ENCODE data around the gene PLBD2. TPM values are rescaled to one million over a fixed set of nuclear protein-coding genes. Genes with fewer than 3 reads are reported as not detected.
A peak's percentile ranks its signal among the peaks of the same experiment; 100 is the strongest.

The PLBD2 gene
- total RNA-seq, 4 donors from 2014 or later, result 36.5 to 57.9 (median 44.7) TPM

- no peaks in the 10 kb centered on the region for H3K9me3 ChIP-seq
- no peaks in the 10 kb centered on the region for H3K36me3 ChIP-seq
- DNase-seq (ENCODE audit: low spot score in 2 of 2), result no peak
- peaks cover 0 to 14% (median 2%) of the 10 kb centered on the region in 4 donors for H3K4me1 ChIP-seq
- 74 to 88% methylated on average over 1 of the region's 1 CpG for WGBS, 2 donors
- TF ChIP-seq, protein P1, sequence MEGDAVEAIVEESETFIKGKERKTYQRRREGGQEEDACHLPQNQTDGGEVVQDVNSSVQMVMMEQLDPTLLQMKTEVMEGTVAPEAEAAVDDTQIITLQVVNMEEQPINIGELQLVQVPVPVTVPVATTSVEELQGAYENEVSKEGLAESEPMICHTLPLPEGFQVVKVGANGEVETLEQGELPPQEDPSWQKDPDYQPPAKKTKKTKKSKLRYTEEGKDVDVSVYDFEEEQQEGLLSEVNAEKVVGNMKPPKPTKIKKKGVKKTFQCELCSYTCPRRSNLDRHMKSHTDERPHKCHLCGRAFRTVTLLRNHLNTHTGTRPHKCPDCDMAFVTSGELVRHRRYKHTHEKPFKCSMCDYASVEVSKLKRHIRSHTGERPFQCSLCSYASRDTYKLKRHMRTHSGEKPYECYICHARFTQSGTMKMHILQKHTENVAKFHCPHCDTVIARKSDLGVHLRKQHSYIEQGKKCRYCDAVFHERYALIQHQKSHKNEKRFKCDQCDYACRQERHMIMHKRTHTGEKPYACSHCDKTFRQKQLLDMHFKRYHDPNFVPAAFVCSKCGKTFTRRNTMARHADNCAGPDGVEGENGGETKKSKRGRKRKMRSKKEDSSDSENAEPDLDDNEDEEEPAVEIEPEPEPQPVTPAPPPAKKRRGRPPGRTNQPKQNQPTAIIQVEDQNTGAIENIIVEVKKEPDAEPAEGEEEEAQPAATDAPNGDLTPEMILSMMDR (IDR thresholded peaks at IDR 0.05), result no peak
- TF ChIP-seq EP300 (IDR thresholded peaks at IDR 0.05) (no peak), POLR2A (IDR thresholded peaks at IDR 0.05) (no peak)
- no peak overlapping the region for H3K27ac ChIP-seq
- H3K4me3 ChIP-seq, result no peak overlapping the region
- peaks cover 0 to 5% of the 10 kb centered on the region in 2 donors for H3K27me3 ChIP-seq
Measured at GRCh38 chr12:113424456-113424855, 66.1 kb downstream of the PLBD2 start.

DNA sequence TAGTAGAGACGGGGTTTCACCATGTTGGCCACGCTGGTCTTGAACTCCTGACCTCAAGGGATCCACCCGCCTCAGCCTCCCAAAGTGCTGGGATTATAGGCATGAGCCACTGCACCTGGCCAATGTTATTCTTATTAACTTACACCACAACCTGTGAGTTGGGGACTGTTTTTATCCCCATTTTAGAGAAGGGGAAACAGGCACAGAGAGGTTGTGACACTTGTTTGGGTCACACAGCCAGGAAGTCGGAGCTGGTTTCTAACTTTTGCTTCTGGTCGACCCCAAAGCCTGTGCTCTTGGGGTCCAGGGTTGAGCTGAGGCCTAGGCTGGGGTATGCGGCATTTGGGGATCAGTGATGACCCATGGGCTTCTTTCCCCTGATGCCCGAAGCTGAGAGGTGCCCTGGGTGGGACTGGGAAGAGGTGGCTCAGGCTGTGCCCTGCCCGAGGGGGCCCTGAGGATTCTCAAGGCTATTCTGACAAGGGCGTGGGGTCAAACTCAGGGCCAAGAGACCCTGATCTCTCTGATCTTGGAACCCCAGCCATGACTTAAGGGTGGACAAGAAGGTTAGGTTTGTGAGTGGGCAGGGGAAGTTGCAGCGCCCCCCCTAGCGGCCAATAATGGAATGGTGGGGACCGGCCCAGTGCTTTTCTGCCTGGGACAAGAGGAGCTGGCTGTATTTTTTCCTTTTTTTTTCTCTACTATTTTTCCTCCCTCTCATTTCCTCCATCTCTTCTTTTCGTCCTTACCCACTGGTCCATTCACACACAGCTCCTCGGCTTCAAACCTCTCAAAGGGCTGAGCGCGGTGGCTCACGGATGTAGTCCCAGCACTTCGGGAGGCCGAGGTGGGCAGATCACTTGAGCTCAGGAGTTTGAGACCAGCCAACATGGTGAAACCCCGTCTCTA lies 66.8 kb downstream of the PLBD2 start:
- H3K9me3 ChIP-seq, result peaks cover 0 to 1% (median 0%) of the 10 kb centered on the region in 4 donors
- DNase-seq (ENCODE audit: low spot score in 2 of 2), result peak in 1 of 2 donors; percentile 56
- peaks cover 0 to 14% (median 2%) of the 10 kb centered on the region in 4 donors for H3K4me1 ChIP-seq
- WGBS, 2 donors, result 52 to 58% methylated on average over 18 to 19 of the region's 20 CpGs
- H3K36me3 ChIP-seq, result no peaks in the 10 kb centered on the region
- H3K27me3 ChIP-seq, result peaks cover 0 to 5% of the 10 kb centered on the region in 2 donors
- no peak overlapping the region for H3K27ac ChIP-seq
- H3K4me3 ChIP-seq, result no peak overlapping the region
- TF ChIP-seq, protein P1 (IDR thresholded peaks at IDR 0.05), result peak; percentile 50 to 75 (median 64)
- TF ChIP-seq EP300 (IDR thresholded peaks at IDR 0.05), result no peak
- TF ChIP-seq POLR2A (IDR thresholded peaks at IDR 0.05), result no peak

- no peak for DNase-seq (ENCODE audit: low spot score in 2 of 2)
- H3K4me1 ChIP-seq, result peaks cover 0 to 14% (median 2%) of the 10 kb centered on the region in 4 donors
- no peak overlapping the region for H3K4me3 ChIP-seq
- no peaks in the 10 kb centered on the region for H3K36me3 ChIP-seq
- H3K27me3 ChIP-seq, result peaks cover 0 to 5% of the 10 kb centered on the region in 2 donors
- WGBS, 2 donors, result 34 to 37% methylated on average over 11 of the region's 11 CpGs
- H3K9me3 ChIP-seq, result peaks cover 0 to 4% (median 0%) of the 10 kb centered on the region in 4 donors
- no peak for TF ChIP-seq POLR2A (IDR thresholded peaks at IDR 0.05)
- no peak for TF ChIP-seq EP300 (IDR thresholded peaks at IDR 0.05)
- TF ChIP-seq, protein P1 (IDR thresholded peaks at IDR 0.05), result no peak
- H3K27ac ChIP-seq, result no peak overlapping the region
Measured at GRCh38 chr12:113425960-113426453, 67.6 kb downstream of the PLBD2 start.

- Histone ChIP-seq H3K9me3 (peaks cover 0 to 4% (median 0%) of the 10 kb centered on the region in 4 donors), H3K36me3 (no peaks in the 10 kb centered on the region), H3K4me1 (peaks cover 0 to 5% (median 0%) of the 10 kb centered on the region in 4 donors), H3K27ac (no peak overlapping the region), H3K27me3 (peaks cover 0 to 5% of the 10 kb centered on the region in 2 donors), H3K4me3 (no peak overlapping the region)
- WGBS, 2 donors, result 77 to 78% methylated on average over 9 of the region's 9 CpGs
- no peak for DNase-seq (ENCODE audit: low spot score in 2 of 2)
- TF ChIP-seq EP300 (IDR thresholded peaks at IDR 0.05) (no peak), POLR2A (IDR thresholded peaks at IDR 0.05) (no peak)
- TF ChIP-seq, protein P1 (IDR thresholded peaks at IDR 0.05), result no peak
Measured at GRCh38 chr12:113427882-113428281, 69.5 kb downstream of the PLBD2 start.

- Histone ChIP-seq H3K27ac (no peak overlapping the region), H3K4me3 (no peak overlapping the region), H3K9me3 (peaks cover 0 to 4% (median 0%) of the 10 kb centered on the region in 4 donors), H3K27me3 (peaks cover 0 to 5% of the 10 kb centered on the region in 2 donors), H3K4me1 (no peaks in the 10 kb centered on the region), H3K36me3 (no peaks in the 10 kb centered on the region)
- WGBS, 2 donors, result 79 to 83% methylated on average over 1 of the region's 1 CpG
- TF ChIP-seq, protein P1 (IDR thresholded peaks at IDR 0.05), result no peak
- DNase-seq (ENCODE audit: low spot score in 2 of 2), result no peak
Measured at GRCh38 chr12:113428482-113428881, 70.1 kb downstream of the PLBD2 start.
